Left kidney (tissue), 2 donors: Measurements from ENCODE around the gene GPR85. TPM values are rescaled to one million over a fixed set of nuclear protein-coding genes. Genes with fewer than 3 reads are reported as not detected.
"Not testable (repeated sequence)": the region's sequence is repeated elsewhere in the genome, so short reads cannot be mapped to it uniquely, and the experiment has no call there.

ENCODE experiments used
- DNase-seq: peaks from one replicate; pipeline ENCODE4 v3.0.0-alpha.2; 2013
- polyA plus RNA-seq: library from polyadenylated mRNA; unstranded; fragments of 120-200 nt; gene quantifications from one replicate; pipeline ENCODE4 v1.2.1, GENCODE V29; 2013; ENCODE audit not compliant: insufficient read length

GPR85 gene
- polyA plus RNA-seq, 1 donor = 1.0 TPM

GRCh38 chr7:113084496-113085172, 2.0 kb downstream of the GPR85 start:
- DNase-seq = no peak

- no peak for DNase-seq
Measured at GRCh38 chr7:113083816-113084495, 2.7 kb downstream of the GPR85 start.

GRCh38 chr7:113083132-113083815, 3.4 kb downstream of the GPR85 start:
- no peak for DNase-seq

- DNase-seq = no peak
Measured at GRCh38 chr7:113078331-113078730, 8.3 kb downstream of the GPR85 start.

GRCh38 chr7:113076703-113077102, 9.9 kb downstream of the GPR85 start:
- no peak for DNase-seq

GRCh38 chr7:113071465-113071864, 15.2 kb downstream of the GPR85 start:
- DNase-seq = no peak

GRCh38 chr7:113062499-113062898, 24.1 kb downstream of the GPR85 start:
- no peak for DNase-seq

GRCh38 chr7:113060100-113060499, 26.5 kb downstream of the GPR85 start:
- DNase-seq = no peak

GRCh38 chr7:113054938-113055337, 31.7 kb downstream of the GPR85 start:
- DNase-seq = no peak

GRCh38 chr7:113054272-113054671, 32.4 kb downstream of the GPR85 start:
- not testable (repeated sequence) for DNase-seq

GRCh38 chr7:113049221-113049620, 37.4 kb downstream of the GPR85 start:
- not testable (repeated sequence) for DNase-seq

GRCh38 chr7:113046453-113046852, 40.2 kb downstream of the GPR85 start:
- DNase-seq = no peak

GRCh38 chr7:113045379-113045778, 41.2 kb downstream of the GPR85 start:
- no peak for DNase-seq

GRCh38 chr7:113044394-113044793, 42.2 kb downstream of the GPR85 start:
- no peak for DNase-seq

GRCh38 chr7:113040849-113041248, 45.8 kb downstream of the GPR85 start:
- DNase-seq = no peak

GRCh38 chr7:113033959-113034358, 52.7 kb downstream of the GPR85 start:
- DNase-seq = no peak

Other genes with a start within 250 kb of the GPR85 start
- gene SMIM30, start 31.7 kb upstream of the GPR85 start, polyA plus RNA-seq = 88.6 TPM